Activated gamma-delta T cell (primary cell): ENCODE data around the gene RUSF1.
"Not testable (repeated sequence)": the region's sequence is repeated elsewhere in the genome, so short reads cannot be mapped to it uniquely, and the experiment has no call there.

Experiments
- DNase-seq: peaks from one replicate; lab custom pipeline; 2025; lab: John Stamatoyannopoulos, UW
- total RNA-seq, 2 donors: gene quantifications; one replicate each; lab custom pipeline; 2026; lab: John Stamatoyannopoulos, UW

RUSF1 gene
- total RNA-seq: 55.3 to 73.4 reads per million in 2 donors

DNA sequence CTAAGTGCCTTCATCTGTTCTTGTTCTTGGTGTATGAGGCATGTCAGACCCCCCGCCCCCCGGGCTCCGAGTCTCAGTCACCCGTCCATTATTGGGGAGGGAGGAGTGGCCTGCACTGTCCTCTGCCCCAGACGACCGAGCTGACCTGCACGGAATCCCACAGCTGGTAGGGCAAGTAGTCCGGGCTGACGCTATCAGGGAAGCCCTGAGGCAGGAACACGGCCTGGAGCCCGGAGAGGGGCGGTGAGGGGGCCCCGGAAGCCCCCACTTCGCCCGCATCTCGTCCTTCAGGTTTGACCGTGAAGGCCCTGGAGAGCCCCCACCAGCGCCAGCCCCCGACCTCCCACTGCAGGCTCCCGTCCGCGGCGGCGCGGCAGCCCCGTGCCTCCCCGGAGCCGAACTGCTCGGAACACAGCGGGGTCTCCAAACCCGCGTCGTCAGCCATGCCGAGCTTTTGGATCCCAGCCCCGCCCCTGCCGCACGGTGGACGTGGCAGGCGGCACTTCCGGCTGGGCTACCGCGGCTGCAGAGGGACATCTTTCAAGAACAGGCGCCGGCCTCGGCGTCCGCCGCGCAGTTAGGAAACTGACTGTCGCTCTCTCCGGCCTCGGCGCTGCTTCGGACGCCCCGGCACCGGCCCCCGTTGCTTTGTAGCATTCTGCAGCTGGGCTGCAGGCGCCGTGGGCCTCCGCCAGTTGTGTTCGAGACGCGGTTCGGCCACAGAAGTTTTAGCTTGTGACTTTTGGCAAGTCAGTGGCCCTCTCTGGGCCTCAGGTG lies at the start of gene RUSF1:
Gene RUSF1, minus strand, starts transcription at position 463 of the 777 bp plus-strand sequence. Its CDS starts 18 bp downstream, at position 445.
- peak; percentile 71 for DNase-seq

DNA sequence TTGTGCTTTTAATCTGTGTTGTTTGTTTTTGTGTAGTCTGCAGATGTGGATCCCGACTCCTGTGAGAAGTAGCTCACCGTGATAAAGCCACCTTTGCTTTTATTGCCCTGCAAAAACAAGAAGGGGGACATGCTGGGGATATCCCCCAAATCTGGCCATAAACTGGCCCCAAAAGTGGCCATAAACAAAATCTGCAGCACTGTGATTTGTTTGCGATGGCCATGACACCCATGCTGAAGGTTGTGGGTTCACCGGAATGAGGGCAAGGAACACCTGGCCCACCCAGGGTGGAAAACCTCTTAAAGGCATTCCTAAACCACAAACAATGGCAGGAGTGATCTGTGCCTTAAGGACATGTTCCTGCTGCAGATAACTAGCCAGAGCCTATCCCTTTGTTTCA lies 34.6 kb upstream of the RUSF1 start:
- no peak for DNase-seq

DNA sequence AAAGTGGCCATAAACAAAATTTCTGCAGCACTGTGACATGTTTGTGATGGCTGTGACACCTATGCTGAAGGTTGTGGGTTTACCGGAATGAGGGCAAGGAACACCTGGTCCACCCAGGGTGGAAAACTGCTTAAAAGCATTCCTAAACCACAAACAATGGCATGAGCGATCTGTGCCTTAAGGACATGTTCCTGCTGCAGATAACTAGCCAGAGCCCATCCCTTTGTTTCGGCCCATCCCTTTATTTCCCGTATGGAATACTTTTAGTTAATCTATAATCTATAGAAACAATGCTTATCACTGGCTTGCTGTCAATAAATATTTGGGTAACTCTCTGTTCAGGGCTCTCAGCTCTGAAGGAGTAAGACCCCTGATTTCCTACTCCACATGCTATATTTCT lies 31.6 kb upstream of the RUSF1 start:
- DNase-seq: not testable (repeated sequence)

DNA sequence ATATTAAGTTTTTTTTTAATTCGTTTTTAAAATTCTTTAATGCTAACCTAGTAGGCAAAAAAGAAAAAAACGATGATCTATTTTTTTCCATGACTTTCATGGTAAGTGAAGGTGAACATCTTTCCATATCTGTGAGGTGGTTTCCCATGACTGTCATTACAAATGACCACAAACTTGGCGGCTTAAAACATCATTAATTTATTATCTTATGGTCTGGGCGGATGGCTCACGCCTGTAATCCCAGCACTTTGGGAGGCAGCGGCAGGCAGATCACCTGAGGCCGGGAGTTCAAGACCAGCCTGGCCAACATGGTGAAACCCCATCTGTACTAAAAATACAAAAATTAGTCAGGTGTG lies 30.0 kb upstream of the RUSF1 start:
- DNase-seq: not testable (repeated sequence)

DNA sequence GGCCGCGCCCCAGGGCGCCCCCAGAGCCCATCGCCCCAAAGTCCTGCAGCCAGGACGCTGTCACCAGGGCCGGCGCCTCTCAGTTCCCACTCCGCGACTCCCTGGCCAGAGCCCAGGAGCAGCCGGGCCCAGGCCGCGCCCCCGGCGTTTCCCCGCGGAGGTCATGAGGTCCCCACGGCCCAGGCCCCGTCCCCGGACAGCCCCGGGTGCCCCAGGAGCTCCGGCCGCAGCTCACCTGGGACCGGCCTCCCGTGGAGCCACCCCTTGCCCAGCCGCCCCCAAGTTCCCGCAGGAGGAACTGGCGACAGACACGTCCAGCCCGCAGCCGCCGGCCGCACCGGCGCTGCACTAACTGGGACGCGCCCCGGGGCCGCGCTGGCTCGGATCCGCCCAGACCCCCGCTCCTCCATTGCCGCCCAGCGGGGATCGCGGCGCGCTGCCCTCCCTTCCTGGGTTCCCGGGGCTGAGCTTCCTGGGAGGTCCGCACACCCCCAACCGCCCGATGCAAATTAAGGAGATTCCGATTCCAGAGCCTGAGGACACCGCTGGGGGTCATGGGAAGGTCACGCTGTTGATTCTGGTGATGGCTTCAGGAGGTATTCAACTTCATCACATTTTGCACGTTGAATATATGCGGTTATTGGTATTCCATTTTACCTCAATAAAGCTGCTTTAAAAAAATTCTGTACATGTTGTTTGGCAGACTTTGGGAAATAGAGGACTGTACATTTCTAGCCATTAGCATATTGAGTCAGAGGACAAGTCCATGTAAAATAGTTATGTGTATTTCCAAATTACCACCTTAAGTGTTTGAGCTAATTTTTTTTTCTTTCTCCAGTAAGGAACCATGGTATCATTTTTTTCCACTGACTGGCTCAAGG lies 29.4 kb upstream of the RUSF1 start:
- no peak for DNase-seq

DNA sequence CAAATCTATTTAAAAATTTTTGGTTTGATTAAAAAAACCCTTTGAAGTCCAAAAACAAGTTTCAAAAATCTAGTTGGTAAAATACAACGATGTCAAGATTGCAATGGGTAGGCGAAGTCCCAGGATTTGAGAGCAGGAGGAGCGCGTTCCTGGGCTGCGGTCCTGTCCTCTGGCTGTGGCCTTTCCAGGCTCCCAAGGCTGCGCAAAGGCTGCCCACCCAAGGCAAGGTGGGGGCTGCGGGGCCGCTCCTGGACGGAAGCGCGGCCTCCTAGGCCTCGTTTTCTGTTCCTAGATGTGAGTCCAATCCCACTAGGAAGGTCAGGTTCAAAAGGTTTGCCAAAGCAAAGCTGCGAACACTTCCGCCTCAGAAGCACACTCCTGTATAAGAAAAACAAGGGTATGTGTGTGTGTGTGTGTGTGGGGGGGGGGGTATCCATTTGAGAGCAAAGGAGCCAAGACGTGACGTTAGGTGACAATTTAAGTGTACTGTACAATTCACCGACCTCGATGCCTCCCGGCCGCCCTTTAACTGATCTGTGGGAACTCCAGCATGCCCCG lies 28.7 kb upstream of the RUSF1 start:
- DNase-seq: no peak

DNA sequence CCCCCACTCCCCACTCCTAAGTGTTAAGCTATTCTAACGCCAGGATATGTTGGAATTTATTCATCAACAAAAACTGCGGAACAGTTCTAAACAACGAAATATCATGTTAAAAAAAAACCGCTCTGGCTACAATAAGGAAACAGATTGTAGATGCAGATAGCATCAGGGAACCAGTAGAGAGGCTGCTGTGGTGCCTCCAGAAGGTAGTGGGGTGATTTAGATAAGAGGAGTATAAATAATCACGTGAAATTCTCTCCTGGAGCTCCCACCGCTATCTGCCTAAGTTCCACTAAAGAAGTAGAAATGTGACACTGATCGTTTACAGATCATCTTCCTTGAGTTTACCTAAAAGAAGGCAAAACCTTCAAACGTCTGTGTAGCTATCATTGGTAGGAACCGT lies 27.5 kb upstream of the RUSF1 start:
- no peak for DNase-seq

DNA sequence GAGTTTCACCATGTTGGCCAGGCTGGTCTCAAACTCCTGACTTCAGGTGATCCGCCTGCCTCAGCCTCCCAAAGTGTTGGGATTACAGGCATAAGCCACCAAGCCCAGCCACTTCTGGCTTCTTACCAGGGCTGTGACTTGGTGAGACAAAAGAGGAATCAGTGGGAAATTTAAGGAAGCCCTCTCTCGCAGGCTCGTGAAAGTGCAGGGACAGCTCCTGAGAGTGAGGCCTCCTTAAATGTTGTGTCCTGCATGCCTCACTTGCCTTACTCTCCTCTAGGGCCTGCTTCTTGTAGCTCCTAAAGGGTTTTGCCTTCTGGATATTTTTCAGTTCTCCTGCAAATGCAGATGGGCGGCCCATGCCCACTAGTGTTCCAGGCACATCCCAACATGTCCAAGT lies 24.7 kb upstream of the RUSF1 start:
- DNase-seq: no peak

DNA sequence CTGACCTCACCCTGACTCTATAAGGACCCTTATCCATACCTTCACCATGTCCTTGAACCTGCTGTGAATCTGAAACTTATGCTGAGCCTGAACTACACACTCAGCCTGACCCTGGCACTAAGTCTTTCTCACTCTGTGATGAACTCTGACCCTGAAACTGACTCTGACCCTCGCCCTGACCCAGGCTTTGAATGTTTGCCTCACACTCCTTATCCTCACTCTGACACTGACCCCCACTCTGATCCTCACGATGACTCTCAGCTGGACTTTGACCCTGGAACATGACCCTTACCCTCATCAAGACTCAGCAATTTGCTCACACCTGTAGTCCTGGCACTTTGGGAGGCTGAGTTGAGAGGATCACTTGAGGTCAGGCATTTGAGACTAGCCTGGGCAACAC lies 23.9 kb upstream of the RUSF1 start:
- DNase-seq: no peak

DNA sequence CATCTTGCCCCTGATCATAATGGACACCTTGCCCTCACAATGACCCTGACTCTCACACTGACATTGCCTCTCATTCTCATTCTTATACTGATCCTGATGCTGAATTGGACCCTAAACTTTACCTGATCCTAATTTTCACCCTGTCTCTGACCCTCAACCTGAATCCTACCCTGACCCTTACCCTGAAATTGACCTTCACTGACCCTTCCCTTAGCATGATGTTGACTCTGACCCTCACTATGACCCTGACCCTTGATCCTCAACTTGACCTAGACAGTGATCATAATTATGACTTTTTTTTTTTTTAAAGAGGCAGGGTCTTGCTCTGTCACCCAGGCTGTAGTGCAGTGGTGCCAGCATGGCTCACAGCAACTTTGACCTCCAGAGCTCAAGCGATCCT lies 22.9 kb upstream of the RUSF1 start:
- DNase-seq: no peak

DNA sequence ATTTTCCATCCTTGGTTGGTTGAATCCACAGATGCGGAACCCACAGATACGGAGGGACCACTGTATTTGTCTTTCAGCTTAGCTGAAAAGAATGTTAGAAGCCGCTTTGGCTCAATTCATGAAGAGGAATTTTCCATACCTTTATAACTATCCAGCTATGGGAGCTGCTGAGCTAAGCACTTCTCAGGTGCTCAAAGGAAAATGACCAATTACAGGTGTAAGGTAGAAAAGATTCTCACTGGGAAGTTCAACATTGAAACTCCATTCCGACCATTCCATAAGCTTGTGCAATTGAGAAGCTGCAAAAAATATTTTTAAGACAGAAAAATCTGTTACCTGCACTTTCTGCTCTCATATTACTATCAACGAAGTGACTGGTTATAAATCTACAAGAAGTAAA lies 22.2 kb upstream of the RUSF1 start:
- no peak for DNase-seq

DNA sequence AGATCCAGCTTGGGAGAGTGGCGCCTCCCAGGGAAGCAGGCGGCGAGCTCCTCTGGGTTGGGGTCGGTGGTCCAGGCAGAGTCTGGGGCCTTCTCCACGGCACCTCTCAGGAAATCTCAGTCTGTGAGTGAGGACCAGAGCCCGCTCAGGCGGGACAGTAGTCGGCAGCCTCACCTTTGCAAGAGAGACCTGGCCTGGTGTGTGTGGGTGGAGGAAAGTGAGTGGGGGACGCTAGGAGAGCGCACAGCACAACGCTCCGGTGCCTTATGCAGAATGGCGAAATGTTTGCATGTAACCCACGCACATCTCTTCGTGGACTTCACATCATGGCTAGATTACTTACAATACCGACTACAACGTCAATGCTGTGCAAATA lies 21.7 kb upstream of the RUSF1 start:
- DNase-seq: no peak

DNA sequence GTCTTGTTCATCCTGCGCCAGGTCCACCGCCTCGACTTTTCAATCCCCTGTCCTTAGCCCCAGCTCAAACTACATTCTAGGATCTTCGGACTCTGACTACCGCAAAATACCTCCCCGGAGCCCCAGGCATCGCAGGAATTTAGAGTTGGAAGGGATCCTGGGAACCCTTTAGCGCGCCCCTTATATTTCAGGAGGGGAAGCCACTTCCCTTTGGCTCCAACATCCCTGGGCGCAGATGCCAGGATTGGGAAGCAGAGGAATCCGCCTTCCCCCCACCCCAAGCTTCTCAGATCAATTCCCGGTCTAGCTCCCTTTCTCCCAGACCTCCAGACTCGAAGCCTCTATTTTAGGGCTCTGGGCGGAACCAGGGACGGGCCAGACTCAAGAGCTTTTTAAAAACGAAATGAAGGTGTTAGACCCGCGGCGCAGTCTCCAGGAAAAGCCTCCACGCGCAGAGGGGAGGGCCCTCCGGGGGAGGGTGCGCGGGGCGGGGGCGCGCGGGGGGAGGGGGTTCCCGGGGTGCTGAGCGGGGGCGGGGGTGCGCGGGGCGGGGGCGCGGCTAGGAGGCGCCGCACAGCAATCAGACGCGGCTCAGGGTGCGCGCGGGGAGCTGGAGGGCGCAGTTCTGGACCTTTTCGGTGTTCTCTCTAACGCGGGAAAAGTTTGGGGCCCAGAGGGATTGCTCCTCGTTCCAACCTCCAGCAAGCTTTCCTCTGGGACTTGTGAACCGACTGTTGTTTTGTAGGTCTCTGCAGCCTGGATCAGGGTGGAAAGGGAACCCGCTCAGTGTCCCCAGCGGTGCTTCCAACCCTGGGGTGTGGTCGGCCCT lies 21.1 kb upstream of the RUSF1 start:
- DNase-seq: no peak

DNA sequence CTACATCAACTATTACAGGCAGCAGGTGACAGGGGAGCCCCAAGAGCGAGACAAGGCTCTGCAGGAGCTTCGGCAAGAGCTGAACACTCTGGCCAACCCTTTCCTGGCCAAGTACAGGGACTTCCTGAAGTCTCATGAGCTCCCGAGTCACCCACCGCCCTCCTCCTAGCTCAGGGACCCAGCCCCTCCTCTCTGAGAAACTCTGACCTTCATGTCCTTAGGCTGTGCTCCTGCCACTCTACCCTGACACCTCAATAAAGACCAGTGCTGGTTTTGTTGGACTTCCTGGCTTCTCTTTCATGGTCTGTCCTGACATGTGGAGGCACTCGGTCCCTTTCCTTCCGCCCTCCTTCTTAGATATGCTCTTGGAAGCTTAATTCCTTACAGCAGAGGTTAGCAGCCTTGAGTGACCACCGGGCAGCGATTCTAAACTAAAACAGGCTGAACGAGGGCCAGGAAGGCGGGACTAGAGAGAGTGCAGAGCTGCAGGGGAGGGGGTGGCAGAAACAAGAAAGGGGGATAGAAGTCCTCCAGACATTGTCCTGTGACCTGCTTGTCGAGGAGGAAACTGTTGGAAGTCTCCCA lies 20.4 kb upstream of the RUSF1 start:
- DNase-seq: no peak

DNA sequence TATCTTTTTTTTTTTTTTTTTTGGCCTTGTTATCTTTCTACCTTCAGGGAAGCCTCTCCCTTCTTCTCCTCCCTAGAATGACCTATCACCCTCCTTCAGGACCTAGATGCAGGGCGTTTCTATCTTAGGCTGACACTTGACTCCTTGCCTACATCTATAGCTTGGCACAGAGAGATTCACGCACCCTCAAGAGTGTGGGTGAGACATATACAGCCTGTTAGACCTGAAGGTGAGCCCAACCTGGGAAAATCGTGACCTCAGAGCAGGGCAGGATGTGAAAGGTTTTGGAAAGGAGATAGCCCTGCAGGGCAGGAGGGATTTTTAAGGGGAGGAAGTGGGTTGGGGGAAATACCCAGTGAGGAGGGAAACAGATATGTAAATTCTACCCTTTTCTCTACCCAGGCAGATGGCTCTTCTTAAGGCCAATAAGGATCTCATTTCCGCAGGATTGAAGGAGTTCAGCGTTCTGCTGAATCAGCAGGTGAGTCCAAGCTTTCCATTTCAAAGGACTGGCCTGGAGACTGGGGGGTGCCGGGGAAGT lies 19.6 kb upstream of the RUSF1 start, which contains the start of gene AHSP:
Gene AHSP, plus strand, starts transcription at position 167 of the 541 bp plus-strand sequence. Its CDS starts 240 bp downstream, at position 407.
- no peak for DNase-seq

DNA sequence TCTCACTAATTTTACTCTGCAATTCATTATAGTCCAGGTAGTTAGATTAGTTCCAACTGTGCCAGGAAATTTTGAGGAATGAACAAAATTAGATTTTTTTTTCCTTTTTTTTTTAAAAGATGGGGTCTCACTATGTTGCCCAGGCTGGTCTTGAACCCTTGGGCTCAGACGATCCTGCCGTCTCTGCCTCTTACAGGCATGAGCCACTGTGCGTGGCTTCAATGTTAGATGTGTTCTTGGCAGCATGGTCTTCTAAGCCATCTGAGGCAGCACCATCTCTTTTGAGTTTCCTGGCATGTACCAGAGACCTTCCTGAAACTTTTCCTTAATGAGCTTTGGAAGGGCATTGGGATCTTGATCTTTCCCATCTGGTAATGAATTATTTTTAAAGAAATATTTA lies 16.9 kb upstream of the RUSF1 start:
- DNase-seq: no peak

DNA sequence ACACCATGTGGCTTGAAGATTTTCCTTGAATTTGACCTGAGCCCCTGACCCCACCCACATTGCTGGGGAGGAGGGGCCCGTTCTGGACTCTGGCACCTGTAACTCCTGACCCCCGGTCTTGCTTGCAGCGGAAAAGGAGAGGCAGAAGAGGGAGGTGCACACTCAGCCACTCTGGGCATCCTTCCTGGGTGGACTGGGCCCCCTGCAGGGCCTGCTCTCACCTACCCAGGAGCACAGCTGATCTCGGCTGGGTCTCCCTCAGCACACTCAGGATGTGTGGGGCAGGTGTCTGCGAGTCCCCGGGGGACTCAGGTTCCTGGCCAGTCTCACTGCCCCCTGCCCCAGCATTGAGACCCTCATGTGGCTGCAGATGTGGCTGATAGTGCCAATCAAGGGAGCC lies 15.6 kb upstream of the RUSF1 start:
- DNase-seq: not testable (repeated sequence)

DNA sequence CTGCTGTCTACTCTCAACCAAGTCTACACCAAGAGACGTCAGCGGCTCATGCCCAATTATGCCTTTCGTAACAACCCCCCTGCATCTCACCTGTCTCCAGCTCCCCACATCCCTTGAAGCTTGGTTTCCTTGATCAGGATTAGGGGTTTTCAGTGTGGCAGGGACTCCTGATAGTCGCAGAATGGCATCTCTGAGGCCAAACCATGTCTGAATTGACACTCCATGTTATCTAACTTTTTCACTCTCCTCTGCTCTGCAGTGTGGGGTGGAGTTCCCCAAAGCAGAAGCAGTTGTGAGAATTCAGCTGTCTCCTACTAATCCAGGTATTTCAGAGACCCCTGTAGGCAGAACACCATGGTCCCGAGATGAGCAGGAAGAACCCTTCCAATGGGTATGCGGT lies 13.9 kb upstream of the RUSF1 start:
- no peak for DNase-seq

DNA sequence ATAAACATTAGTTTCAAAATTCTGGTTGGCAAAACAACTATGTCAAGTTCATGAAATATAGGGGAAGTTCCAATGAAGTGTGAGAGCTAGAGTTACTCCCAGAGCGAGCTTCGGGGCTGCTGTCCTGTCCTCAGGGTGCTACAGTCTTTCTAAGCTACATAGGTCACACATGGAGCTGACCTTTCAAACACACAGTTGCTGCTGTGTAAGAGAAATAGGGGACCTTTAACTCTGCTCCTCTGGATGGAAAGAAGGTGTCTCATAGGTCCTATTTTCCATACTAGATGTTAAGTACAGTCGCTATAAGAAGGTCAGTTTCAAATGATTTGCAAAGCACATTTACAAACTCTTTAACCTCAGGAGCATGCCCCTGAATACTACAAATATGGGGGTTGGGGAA lies 13.2 kb upstream of the RUSF1 start:
- no peak for DNase-seq

DNA sequence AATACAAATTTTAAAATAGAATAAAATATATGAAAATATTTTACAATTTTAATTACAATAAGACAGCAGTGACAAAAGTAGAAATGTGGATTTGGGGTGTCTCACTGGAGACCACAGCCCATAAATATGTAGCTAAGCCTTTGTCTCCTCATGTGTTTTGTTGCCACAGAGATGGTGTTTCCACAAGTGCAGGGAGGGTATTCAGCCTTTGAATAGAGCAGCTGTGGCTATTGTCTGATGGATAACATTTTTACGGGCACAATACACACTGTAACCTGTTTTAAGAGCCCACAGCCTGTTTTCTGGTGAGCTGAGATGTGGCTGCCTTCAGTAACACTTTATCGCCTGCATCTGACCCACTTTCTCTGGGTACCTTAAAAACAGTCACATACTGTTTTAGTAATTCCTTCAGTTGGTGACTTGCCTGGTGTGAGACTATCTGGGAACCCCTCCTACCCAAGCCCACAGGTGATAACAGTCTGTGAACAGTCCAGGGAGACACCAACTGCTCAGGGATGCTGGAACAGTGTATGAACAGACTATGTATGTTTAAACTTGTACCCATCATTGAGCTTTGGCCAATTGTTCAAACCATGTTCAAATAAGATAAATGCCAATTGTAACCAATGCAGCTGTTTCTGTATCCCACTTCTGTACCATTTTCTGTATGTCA lies 11.7 kb upstream of the RUSF1 start:
- DNase-seq: no peak
